ENCODE measurements around the gene PLCB1. TPM values are rescaled to one million over a fixed set of nuclear protein-coding genes. Genes with fewer than 3 reads are reported as not detected.

The PLCB1 gene
- polyA plus RNA-seq, 1 donor (not counting 4 experiments of a cell fraction or from before 2014, with no cell fraction given): 0.37 TPM

GRCh38 chr20:8844179-8844578 is 712.1 kb downstream of the PLCB1 start:
- no peak for FAIRE-seq
- DNase-seq (ENCODE audit: low read depth, low spot score): no peak
- dilution Hi-C loops (cut with MboI; ENCODE audit: extremely low pct_ligation_motif_present, low sequenced_read_pairs): no loop called here
- H3K4me2 ChIP-seq (ENCODE audit: control insufficient read depth, extremely low read depth, insufficient read depth, low read depth, low read length): no peak overlapping the region
- no peak overlapping the region for H2AFZ ChIP-seq (ENCODE audit: control insufficient read depth, low read length)
- no peaks in the 10 kb centered on the region for H3K79me2 ChIP-seq (ENCODE audit: control insufficient read depth, insufficient read depth, low read length)
- no peaks in the 10 kb centered on the region for H4K20me1 ChIP-seq (ENCODE audit: control insufficient read depth, extremely low read depth, insufficient read depth, low read length)
- H3K9ac ChIP-seq (ENCODE audit: control insufficient read depth, extremely low read depth, insufficient read depth, low read length): no peak overlapping the region
- H3K9me3 ChIP-seq (ENCODE audit: control insufficient read depth, low read depth, low read length): no peaks in the 10 kb centered on the region
- H3K9me1 ChIP-seq (ENCODE audit: control insufficient read depth, extremely low read depth, insufficient read depth, low read length): no peaks in the 10 kb centered on the region
- H3K4me3 ChIP-seq (ENCODE audit: control insufficient read depth in 2 of 3, extremely low read depth in 1 of 3, insufficient read depth in 2 of 3, low read depth in 1 of 3, low read length in 3 of 3): no peak overlapping the region
- H3K27me3 ChIP-seq (ENCODE audit: control insufficient read depth, extremely low read depth, insufficient read depth, low read length): no peaks in the 10 kb centered on the region
- H3K4me1 ChIP-seq (ENCODE audit: control insufficient read depth, extremely low read depth, insufficient read depth, low read length): no peaks in the 10 kb centered on the region
- H3K27ac ChIP-seq (ENCODE audit: control insufficient read depth, insufficient read depth, low read length): no peak overlapping the region
- no peaks in the 10 kb centered on the region for H3K36me3 ChIP-seq (ENCODE audit: control insufficient read depth in 2 of 2, extremely low read depth in 1 of 2, insufficient read depth in 2 of 2, low read length in 2 of 2)
- no peak for TF ChIP-seq EZH2 (IDR thresholded peaks at IDR 0.05; ENCODE audit: low read length)
- no peak for TF ChIP-seq CTCF (optimal IDR thresholded peaks at IDR 0.05 in 1 of 3, IDR thresholded peaks at IDR 0.05 in 1 of 3, conservative IDR thresholded peaks at IDR 0.05 in 1 of 3; ENCODE audit: extremely low read depth in 1 of 3, insufficient read depth in 2 of 3, low read length in 3 of 3)

- H3K4me3 ChIP-seq (ENCODE audit: control insufficient read depth in 2 of 3, extremely low read depth in 1 of 3, insufficient read depth in 2 of 3, low read depth in 1 of 3, low read length in 3 of 3): no peak overlapping the region
- no peaks in the 10 kb centered on the region for H3K36me3 ChIP-seq (ENCODE audit: control insufficient read depth in 2 of 2, extremely low read depth in 1 of 2, insufficient read depth in 2 of 2, low read length in 2 of 2)
- no peaks in the 10 kb centered on the region for H3K9me1 ChIP-seq (ENCODE audit: control insufficient read depth, extremely low read depth, insufficient read depth, low read length)
- no peak overlapping the region for H3K4me2 ChIP-seq (ENCODE audit: control insufficient read depth, extremely low read depth, insufficient read depth, low read depth, low read length)
- no peak overlapping the region for H2AFZ ChIP-seq (ENCODE audit: control insufficient read depth, low read length)
- FAIRE-seq (no peak), DNase-seq (ENCODE audit: low read depth, low spot score) (no peak)
- no peak overlapping the region for H3K9ac ChIP-seq (ENCODE audit: control insufficient read depth, extremely low read depth, insufficient read depth, low read length)
- no peaks in the 10 kb centered on the region for H3K27me3 ChIP-seq (ENCODE audit: control insufficient read depth, extremely low read depth, insufficient read depth, low read length)
- H3K4me1 ChIP-seq (ENCODE audit: control insufficient read depth, extremely low read depth, insufficient read depth, low read length): no peaks in the 10 kb centered on the region
- no peak overlapping the region for H3K27ac ChIP-seq (ENCODE audit: control insufficient read depth, insufficient read depth, low read length)
- dilution Hi-C loops (cut with MboI; ENCODE audit: extremely low pct_ligation_motif_present, low sequenced_read_pairs): no loop called here
- H3K9me3 ChIP-seq (ENCODE audit: control insufficient read depth, low read depth, low read length): no peaks in the 10 kb centered on the region
- no peaks in the 10 kb centered on the region for H4K20me1 ChIP-seq (ENCODE audit: control insufficient read depth, extremely low read depth, insufficient read depth, low read length)
- TF ChIP-seq CTCF (optimal IDR thresholded peaks at IDR 0.05 in 1 of 3, IDR thresholded peaks at IDR 0.05 in 1 of 3, conservative IDR thresholded peaks at IDR 0.05 in 1 of 3; ENCODE audit: extremely low read depth in 1 of 3, insufficient read depth in 2 of 3, low read length in 3 of 3) (no peak), EZH2 (IDR thresholded peaks at IDR 0.05; ENCODE audit: low read length) (no peak)
- H3K79me2 ChIP-seq (ENCODE audit: control insufficient read depth, insufficient read depth, low read length): no peaks in the 10 kb centered on the region
These were observed 717.9 kb downstream of the PLCB1 start for GRCh38 chr20:8849990-8850389.

All from keratinocyte (primary cell).